ENCODE measurements around the gene DNER. TPM values are rescaled to one million over a fixed set of nuclear protein-coding genes. Genes with fewer than 3 reads are reported as not detected.

DNER gene
- polyA plus RNA-seq, 1 donor (not counting 4 experiments of a cell fraction or from before 2014, with no cell fraction given), result 8.5 TPM

- Histone ChIP-seq H2AFZ (ENCODE audit: control insufficient read depth, low read length) (no peak overlapping the region), H3K79me2 (ENCODE audit: control insufficient read depth, insufficient read depth, low read length) (no peaks in the 10 kb centered on the region), H3K9me1 (ENCODE audit: control insufficient read depth, extremely low read depth, insufficient read depth, low read length) (no peaks in the 10 kb centered on the region), H3K4me1 (ENCODE audit: control insufficient read depth, extremely low read depth, insufficient read depth, low read length) (no peaks in the 10 kb centered on the region), H3K36me3 (ENCODE audit: control insufficient read depth in 2 of 2, extremely low read depth in 1 of 2, insufficient read depth in 2 of 2, low read length in 2 of 2) (no peaks in the 10 kb centered on the region), H3K27me3 (ENCODE audit: control insufficient read depth, extremely low read depth, insufficient read depth, low read length) (no peaks in the 10 kb centered on the region), H4K20me1 (ENCODE audit: control insufficient read depth, extremely low read depth, insufficient read depth, low read length) (no peaks in the 10 kb centered on the region), H3K4me3 (ENCODE audit: control insufficient read depth in 2 of 3, extremely low read depth in 1 of 3, insufficient read depth in 2 of 3, low read depth in 1 of 3, low read length in 3 of 3) (no peak overlapping the region), H3K9me3 (ENCODE audit: control insufficient read depth, low read depth, low read length) (no peaks in the 10 kb centered on the region), H3K9ac (ENCODE audit: control insufficient read depth, extremely low read depth, insufficient read depth, low read length) (no peak overlapping the region), H3K27ac (ENCODE audit: control insufficient read depth, insufficient read depth, low read length) (no peak overlapping the region), H3K4me2 (ENCODE audit: control insufficient read depth, extremely low read depth, insufficient read depth, low read depth, low read length) (no peak overlapping the region)
- no peak for DNase-seq (ENCODE audit: low read depth, low spot score)
- TF ChIP-seq CTCF (optimal IDR thresholded peaks at IDR 0.05 in 1 of 3, IDR thresholded peaks at IDR 0.05 in 1 of 3, conservative IDR thresholded peaks at IDR 0.05 in 1 of 3; ENCODE audit: extremely low read depth in 1 of 3, insufficient read depth in 2 of 3, low read length in 3 of 3), result no peak
- no peak for TF ChIP-seq EZH2 (IDR thresholded peaks at IDR 0.05; ENCODE audit: low read length)
- no peak for FAIRE-seq
- dilution Hi-C loops (cut with MboI; ENCODE audit: extremely low pct_ligation_motif_present, low sequenced_read_pairs), result no loop called here
Measured at GRCh38 chr2:229634601-229635370, 79.6 kb downstream of the DNER start.

GRCh38 chr2:229633556-229633955 lies 80.8 kb downstream of the DNER start:
- Histone ChIP-seq H3K9ac (ENCODE audit: control insufficient read depth, extremely low read depth, insufficient read depth, low read length) (no peak overlapping the region), H4K20me1 (ENCODE audit: control insufficient read depth, extremely low read depth, insufficient read depth, low read length) (no peaks in the 10 kb centered on the region), H3K36me3 (ENCODE audit: control insufficient read depth in 2 of 2, extremely low read depth in 1 of 2, insufficient read depth in 2 of 2, low read length in 2 of 2) (no peaks in the 10 kb centered on the region), H3K4me2 (ENCODE audit: control insufficient read depth, extremely low read depth, insufficient read depth, low read depth, low read length) (no peak overlapping the region), H2AFZ (ENCODE audit: control insufficient read depth, low read length) (no peak overlapping the region), H3K27me3 (ENCODE audit: control insufficient read depth, extremely low read depth, insufficient read depth, low read length) (no peaks in the 10 kb centered on the region), H3K4me3 (ENCODE audit: control insufficient read depth in 2 of 3, extremely low read depth in 1 of 3, insufficient read depth in 2 of 3, low read depth in 1 of 3, low read length in 3 of 3) (no peak overlapping the region), H3K79me2 (ENCODE audit: control insufficient read depth, insufficient read depth, low read length) (no peaks in the 10 kb centered on the region), H3K9me1 (ENCODE audit: control insufficient read depth, extremely low read depth, insufficient read depth, low read length) (no peaks in the 10 kb centered on the region), H3K27ac (ENCODE audit: control insufficient read depth, insufficient read depth, low read length) (no peak overlapping the region), H3K9me3 (ENCODE audit: control insufficient read depth, low read depth, low read length) (no peaks in the 10 kb centered on the region), H3K4me1 (ENCODE audit: control insufficient read depth, extremely low read depth, insufficient read depth, low read length) (no peaks in the 10 kb centered on the region)
- DNase-seq (ENCODE audit: low read depth, low spot score) (no peak), FAIRE-seq (no peak)
- no peak for TF ChIP-seq CTCF (optimal IDR thresholded peaks at IDR 0.05 in 1 of 3, IDR thresholded peaks at IDR 0.05 in 1 of 3, conservative IDR thresholded peaks at IDR 0.05 in 1 of 3; ENCODE audit: extremely low read depth in 1 of 3, insufficient read depth in 2 of 3, low read length in 3 of 3)
- TF ChIP-seq EZH2 (IDR thresholded peaks at IDR 0.05; ENCODE audit: low read length), result no peak
- dilution Hi-C loops (cut with MboI; ENCODE audit: extremely low pct_ligation_motif_present, low sequenced_read_pairs), result no loop called here

Data from keratinocyte (primary cell).